Mucosa of gallbladder (tissue), 1 donor: ENCODE data around the gene PCDHB5. TPM values are rescaled to one million over a fixed set of nuclear protein-coding genes. Genes with fewer than 3 reads are reported as not detected.
"Not testable (repeated sequence)": the region's sequence is repeated elsewhere in the genome, so short reads cannot be mapped to it uniquely, and the experiment has no call there.

Experiments used
- DNase-seq: peaks from one replicate; pipeline ENCODE4 v3.0.0-alpha.2; 2020; ENCODE audit warnings: low spot score
- total RNA-seq: library from RNA; stranded (reverse); gene quantifications from one replicate; pipeline ENCODE4 v1.2.1, GENCODE V29; 2021
- donor health status: DM: no; HTN: no; CAD: no.

PCDHB5 gene
- 8.0 TPM for total RNA-seq

- peak; percentile 37 for DNase-seq
Measured at GRCh38 chr5:141135030-141135717, at the start of gene PCDHB5. Gene PCDHB5 (plus strand): TSS chr5:141135206. CDS start chr5:141135435, 229 bp downstream.

GRCh38 chr5:141094481-141095262 lies 40.3 kb upstream of the PCDHB5 start, which contains the start of gene PCDHB2:
Gene PCDHB2 (plus strand): TSS chr5:141094615. CDS start chr5:141094791, 176 bp downstream.
- DNase-seq: no peak

GRCh38 chr5:141095263-141095641 lies 39.8 kb upstream of the PCDHB5 start:
- no peak for DNase-seq

- DNase-seq: not testable (repeated sequence)
Measured at GRCh38 chr5:141096181-141096580, 38.8 kb upstream of the PCDHB5 start.

- not testable (repeated sequence) for DNase-seq
Measured at GRCh38 chr5:141096586-141096985, 38.4 kb upstream of the PCDHB5 start.

- DNase-seq: no peak
Measured at GRCh38 chr5:141100243-141100805, 34.7 kb upstream of the PCDHB5 start, which contains the start of gene PCDHB3. Gene PCDHB3 (plus strand): TSS chr5:141100473. CDS start chr5:141100650, 177 bp downstream.

- DNase-seq: no peak
Measured at GRCh38 chr5:141101059-141101458, 33.9 kb upstream of the PCDHB5 start.

GRCh38 chr5:141102070-141102469 lies 32.9 kb upstream of the PCDHB5 start:
- DNase-seq: not testable (repeated sequence)

GRCh38 chr5:141102471-141102870 lies 32.5 kb upstream of the PCDHB5 start:
- not testable (repeated sequence) for DNase-seq

- no peak for DNase-seq
Measured at GRCh38 chr5:141105350-141105749, 29.7 kb upstream of the PCDHB5 start.

- DNase-seq: no peak
Measured at GRCh38 chr5:141119250-141119649, 15.8 kb upstream of the PCDHB5 start.

GRCh38 chr5:141121563-141121962 lies 13.4 kb upstream of the PCDHB5 start, which contains the start of gene PCDHB4:
Gene PCDHB4 (plus strand): TSS chr5:141121818. CDS start chr5:141121999, 181 bp downstream.
- DNase-seq: no peak

- no peak for DNase-seq
Measured at GRCh38 chr5:141121985-141122384, 13.0 kb upstream of the PCDHB5 start.

GRCh38 chr5:141123396-141124135 lies 11.4 kb upstream of the PCDHB5 start:
- not testable (repeated sequence) for DNase-seq

GRCh38 chr5:141127305-141127704 lies 7.7 kb upstream of the PCDHB5 start:
- no peak for DNase-seq

GRCh38 chr5:141135718-141136266 lies 786 bp downstream of the PCDHB5 start:
- DNase-seq: no peak

GRCh38 chr5:141137346-141137745 lies 2.3 kb downstream of the PCDHB5 start:
- DNase-seq: not testable (repeated sequence)

- DNase-seq: no peak
Measured at GRCh38 chr5:141149812-141150211, 14.8 kb downstream of the PCDHB5 start, which contains the start of gene PCDHB6. Gene PCDHB6 (plus strand): TSS chr5:141150057. CDS start chr5:141150258, 201 bp downstream.

- DNase-seq: no peak
Measured at GRCh38 chr5:141150224-141150992, 15.4 kb downstream of the PCDHB5 start.

- DNase-seq: no peak
Measured at GRCh38 chr5:141150993-141151325, 16.0 kb downstream of the PCDHB5 start.

- not testable (repeated sequence) for DNase-seq
Measured at GRCh38 chr5:141151632-141152031, 16.6 kb downstream of the PCDHB5 start.
